Lower leg skin (tissue), 3 donors: ENCODE measurements around the gene PHF11.

Source experiments
- POLR2A ChIP-seq, 2 donors: fragments of 450-650 bp; IDR thresholded peaks; one replicate each; pipeline ENCODE4 v1.6.1; 2016 to 2017; ENCODE audit warnings: antibody characterized with exemption in 2 of 2, mild to moderate bottlenecking in 1 of 2, moderate library complexity in 1 of 2
- TF ChIP-seq, protein P1 (sequence below), 3 donors: fragments of 450-650 bp; IDR thresholded peaks; one replicate each; pipeline ENCODE4 v1.5.1; 2016; ENCODE audit warnings: antibody characterized with exemption in 3 of 3, mild to moderate bottlenecking in 3 of 3, moderate library complexity in 2 of 3

GRCh38 chr13:49454388-49455006 lies 41.3 kb upstream of the PHF11 start:
- TF ChIP-seq, protein P1, sequence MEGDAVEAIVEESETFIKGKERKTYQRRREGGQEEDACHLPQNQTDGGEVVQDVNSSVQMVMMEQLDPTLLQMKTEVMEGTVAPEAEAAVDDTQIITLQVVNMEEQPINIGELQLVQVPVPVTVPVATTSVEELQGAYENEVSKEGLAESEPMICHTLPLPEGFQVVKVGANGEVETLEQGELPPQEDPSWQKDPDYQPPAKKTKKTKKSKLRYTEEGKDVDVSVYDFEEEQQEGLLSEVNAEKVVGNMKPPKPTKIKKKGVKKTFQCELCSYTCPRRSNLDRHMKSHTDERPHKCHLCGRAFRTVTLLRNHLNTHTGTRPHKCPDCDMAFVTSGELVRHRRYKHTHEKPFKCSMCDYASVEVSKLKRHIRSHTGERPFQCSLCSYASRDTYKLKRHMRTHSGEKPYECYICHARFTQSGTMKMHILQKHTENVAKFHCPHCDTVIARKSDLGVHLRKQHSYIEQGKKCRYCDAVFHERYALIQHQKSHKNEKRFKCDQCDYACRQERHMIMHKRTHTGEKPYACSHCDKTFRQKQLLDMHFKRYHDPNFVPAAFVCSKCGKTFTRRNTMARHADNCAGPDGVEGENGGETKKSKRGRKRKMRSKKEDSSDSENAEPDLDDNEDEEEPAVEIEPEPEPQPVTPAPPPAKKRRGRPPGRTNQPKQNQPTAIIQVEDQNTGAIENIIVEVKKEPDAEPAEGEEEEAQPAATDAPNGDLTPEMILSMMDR (IDR thresholded peaks at IDR 0.05): no peak
- no peak for TF ChIP-seq POLR2A (IDR thresholded peaks at IDR 0.05)
